NCI-H1092 treated with DMSO at 0.1 percent for 48 hours (cell line): ENCODE data around the gene BACH2.
A peak's percentile ranks its signal among the peaks of the same experiment; 100 is the strongest.
"Not testable (repeated sequence)": the region's sequence is repeated elsewhere in the genome, so short reads cannot be mapped to it uniquely, and the experiment has no call there.

Experiments
- DNase-seq: peaks from one replicate; lab custom pipeline; 2025; lab: John Stamatoyannopoulos, UW

Gene BACH2

DNA sequence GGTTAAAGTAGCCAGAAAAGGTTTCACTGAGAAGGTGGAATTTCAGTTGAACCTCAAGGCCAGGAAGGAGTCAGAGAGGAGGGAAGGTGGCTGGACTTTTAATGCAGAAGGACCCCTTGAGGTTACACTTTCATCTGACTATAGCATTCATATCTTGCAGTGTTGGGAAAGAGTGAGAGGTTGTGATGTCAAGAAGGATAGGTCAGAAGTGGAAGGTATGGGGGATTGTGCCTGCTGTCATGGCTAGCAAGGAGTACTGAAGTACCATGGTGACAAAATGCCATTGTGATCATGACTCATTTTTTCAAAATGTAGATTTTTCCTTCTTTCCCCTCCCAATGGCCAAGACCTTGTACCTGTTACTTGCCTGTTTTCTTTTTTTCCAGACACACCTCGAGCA lies 5.2 kb upstream of the BACH2 start:
- no peak for DNase-seq

DNA sequence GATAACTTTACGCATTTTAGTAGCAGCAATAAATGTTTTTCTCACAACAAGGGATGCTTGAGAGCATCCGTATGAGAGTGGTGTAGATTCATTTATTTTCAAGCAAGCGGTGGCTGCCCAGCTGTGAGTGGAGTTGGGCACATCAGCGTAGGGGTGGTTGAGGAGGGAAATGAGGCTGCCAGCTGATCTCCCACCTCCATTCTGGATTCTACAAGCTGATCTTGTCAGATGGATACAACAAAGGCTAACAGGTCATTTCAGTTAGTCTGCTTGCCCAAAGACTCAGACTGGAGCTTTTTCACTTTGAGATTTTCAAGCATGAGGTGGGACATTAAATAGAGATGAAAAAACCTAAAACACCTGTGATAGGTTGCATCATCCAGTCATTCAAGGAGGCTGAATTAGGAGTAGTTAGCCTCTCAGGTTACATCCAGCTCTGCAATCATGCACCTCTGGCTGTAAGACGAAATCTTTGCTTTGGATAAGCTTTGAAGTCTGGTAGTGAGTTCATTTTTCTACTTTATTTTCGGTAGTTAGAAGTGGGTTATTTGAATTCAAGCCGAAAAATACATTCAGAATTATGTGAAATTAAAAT lies 1.9 kb upstream of the BACH2 start:
- no peak for DNase-seq

DNA sequence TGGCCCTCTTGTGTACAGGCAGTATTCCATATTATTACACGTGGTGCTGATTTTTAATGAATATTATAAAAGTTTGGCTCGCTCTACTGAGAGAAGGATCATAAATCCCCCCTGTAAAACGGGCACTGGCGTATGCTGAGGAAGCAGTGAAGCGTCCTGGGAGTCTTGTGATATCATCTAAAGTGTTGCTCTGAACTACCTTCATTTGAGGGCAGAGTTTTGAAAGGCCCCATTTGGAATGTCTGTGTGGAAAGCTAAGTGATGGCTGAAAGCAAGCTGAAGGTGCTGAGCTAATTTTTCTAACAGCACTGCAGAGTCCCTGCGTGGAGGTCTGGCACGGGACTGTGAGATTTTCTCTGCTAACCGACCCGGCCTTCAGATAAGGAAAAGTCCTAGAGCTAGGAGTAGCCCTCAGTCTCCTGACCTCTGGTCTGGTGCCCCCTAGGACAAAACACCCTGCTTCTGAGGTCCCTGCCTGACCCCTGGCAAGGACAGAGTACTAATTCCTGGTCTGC lies 1.3 kb upstream of the BACH2 start:
- DNase-seq, result no peak

DNA sequence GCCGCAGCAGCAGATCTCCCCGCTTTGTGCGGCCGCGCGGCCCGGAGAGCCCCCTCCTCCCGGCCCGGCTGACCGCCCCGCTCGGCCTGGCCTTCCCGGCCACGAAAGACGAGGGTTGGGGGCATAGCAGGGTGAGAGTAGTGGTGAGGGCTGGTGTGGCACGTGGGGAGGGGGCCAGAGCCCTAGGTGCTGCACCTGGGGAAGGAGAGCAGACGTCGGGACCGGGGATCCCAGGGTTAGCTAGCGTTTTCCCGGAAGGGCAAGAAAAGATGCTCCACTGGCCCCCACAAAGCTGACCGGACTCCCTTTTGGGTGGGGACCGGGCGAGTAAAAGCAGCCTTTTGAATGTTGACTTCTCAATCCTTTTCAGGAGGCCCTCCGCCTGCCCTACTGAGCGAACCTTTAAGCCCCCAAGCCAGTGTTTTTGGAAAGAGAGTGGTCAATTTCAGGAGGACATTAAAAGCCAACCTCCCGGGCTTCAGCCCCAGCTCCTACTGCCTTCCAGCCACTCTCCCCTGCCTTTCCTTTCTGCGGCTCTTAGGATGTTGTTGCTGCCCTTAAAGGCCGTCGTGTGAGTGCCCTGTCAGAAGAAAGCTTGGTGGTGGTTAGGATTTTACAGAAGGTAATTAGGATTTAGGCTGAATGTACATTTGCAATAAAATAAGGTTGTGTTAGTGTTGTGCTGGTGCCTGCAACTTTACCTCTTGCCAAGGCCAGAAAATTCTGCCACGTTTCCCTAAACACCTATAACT lies 648 bp upstream of the BACH2 start:
- DNase-seq, result no peak

DNA sequence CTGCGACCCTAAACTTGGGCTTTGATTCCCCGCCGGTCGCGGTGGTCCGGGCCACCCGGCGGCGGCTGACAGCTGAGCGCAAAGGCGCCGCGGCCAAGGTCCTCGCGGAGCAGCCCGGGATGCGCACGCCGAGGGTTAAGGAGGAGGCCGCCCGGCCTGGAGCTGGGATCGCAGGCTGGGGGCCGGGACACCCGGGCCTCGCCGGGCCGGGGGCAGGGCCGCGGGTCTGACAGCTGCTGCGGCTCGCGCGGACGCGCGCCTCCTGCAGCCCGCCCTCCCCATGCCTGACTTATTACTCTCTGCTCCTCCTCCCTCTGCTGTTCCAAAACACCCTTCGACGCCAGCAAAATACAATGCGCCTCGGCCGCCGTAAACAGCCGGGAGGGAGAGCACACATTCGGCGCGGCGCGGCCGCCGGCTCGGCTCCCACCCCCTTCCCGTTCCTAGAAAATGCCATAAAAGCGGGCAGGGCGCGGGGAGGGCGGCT lies 746 bp downstream of the BACH2 start:
- peak; percentile 47 for DNase-seq

DNA sequence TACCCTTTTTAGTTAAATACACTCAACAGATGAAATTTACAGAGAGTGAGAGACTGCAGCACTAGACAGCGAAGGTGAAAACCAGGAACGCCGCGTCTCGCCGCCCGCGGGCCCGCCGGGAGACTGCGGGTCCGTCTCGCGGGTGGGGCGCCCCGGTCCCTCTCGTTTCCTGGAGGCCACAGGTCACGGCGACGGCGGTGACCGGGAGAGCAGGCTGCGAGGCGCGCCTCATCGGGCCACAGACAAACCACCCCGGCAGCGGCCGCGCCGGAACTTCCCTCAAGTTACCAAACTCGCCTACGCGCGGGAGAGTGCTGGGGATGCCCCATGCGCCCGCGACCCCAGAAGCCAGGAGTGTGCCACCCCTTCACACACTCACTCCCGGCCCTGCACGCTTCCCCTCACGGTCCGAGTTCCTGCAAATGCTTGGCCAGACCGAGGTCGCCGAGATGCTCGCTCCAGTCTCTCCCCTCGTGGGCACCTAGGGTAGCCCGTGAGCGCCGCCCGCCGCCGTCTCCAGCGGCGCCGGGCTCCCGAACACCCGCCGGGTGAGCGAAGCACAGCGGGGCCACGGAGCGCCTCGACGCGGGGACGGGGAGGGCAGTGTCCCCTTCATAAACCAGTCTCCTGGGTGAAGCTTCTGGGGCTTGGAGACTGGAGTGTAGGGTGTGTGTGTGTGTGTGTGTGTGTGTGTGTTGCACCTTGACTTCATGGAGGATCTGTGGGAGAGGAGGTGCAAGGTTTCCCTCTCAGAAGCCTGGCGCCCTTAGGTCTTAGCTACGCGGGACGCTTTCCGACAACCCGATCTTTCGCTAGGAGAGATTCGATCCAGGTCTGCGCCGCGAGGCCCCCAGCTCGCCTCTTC lies 1.4 kb downstream of the BACH2 start:
- DNase-seq, result peak; percentile 54

DNA sequence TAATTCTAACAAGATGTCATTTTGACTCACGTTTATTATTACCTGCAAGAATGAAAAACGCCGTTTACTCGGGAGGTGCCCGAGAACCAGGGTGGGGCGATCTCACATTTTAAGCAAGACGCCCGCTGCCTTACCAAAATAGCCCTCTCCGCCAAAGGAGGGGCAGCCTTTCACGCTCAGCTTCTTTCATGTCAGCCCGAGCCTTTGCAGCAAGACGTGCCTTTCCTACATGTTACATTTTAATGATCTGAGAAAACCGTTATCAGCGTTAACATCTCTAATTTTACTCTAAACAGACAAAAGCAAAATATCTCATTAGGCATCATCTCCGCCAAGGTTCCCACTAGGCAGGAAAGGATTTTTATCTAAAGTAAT lies 2.0 kb downstream of the BACH2 start:
- DNase-seq, result no peak

DNA sequence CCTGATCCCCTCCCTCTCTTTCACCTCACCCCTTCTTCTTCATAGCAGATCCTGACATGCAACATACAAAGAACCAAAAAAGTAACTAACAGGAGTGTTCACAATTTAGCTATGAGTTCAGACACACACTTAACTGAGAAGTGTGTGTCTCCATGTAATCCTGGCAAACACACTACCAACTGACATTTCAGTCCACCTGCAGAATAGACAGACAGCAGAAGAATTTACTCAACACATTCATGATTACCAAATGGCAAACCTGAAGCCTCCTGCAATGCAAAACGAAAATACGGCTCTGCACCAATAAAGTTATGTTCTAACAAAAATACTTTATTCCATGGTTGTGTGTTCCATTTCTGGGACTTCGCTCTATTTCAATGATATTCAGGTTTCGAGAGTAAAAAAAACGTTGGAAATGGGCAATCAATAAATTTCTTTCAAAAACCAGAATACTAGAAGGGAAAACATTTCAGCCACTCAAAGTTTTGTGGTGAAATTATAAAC lies 2.6 kb downstream of the BACH2 start:
- DNase-seq, result no peak

DNA sequence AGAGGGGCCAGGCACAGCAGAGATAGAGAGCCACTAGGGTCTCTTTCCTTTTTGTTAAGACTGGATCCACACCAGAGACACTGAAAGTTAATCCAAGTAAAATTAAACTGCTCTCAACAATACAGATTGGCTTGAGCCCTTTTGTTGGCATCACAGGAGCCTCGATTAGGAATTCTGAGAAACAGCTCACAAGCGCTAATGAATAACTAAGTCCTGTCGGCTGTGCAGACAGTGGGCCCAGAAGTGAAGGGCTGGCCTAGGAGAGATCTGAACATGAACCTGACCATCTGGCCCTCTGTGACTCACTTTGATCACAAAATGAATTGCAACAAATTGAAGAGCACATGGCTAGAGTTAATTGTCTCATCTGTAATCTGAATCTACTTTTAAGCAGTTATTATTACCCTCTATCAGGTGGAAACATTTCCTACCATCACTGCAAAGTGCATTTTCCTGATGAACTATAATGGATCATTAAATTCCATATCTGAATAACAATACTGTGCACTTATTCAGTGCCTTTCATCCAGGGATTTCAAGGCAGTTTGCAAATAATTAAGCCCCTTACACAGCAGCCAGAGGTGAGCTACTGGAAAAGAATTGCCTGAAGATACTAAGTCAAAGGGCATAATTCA lies 3.2 kb downstream of the BACH2 start:
- DNase-seq, result no peak

DNA sequence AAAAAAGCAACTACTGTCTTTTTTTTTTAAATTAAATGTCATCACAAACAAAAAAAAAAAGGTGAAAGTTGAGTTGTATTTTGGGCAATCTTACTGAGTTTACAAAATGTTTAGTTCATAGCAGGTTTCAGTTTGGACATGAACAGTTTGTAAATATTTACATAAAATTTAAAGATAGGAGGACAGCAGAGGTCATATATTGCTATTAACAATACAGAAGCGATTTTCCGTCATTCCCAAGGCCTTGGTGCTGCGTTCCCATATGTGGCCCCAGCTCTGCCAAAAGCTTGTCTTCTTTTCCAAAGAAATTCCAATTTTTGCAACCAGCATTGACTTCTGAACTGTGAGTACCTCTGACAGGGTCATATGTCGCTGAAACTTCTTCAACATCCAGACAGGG lies 5.1 kb downstream of the BACH2 start:
- DNase-seq, result no peak

DNA sequence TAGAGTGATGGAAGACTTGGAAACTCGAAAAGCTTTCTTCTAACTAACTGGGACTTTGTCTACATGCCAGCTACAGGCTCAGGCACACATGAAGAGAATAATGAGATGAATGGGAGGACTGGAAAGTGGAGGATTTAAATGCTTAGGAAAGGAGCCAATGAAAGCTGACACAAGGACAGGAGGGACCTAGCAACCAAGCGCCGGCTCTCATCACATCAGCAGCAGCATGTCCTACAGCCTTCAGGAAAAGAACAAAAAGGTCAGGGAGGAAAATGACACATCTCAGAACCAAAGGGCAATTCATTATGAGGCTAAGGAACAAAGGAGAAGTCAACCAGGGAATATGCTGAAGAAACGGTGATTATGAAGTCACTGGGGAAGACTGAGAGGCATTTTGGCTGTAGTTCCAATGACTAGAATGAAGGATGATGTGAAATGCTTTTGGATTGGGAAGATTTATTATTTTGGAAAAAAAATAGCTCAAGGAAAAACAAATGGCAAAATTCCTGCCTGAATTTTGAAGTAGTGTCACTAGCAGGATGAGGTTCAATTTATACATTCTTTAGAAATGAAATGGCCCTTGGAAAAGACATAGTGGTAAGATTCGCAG lies 5.7 kb downstream of the BACH2 start:
- no peak for DNase-seq

DNA sequence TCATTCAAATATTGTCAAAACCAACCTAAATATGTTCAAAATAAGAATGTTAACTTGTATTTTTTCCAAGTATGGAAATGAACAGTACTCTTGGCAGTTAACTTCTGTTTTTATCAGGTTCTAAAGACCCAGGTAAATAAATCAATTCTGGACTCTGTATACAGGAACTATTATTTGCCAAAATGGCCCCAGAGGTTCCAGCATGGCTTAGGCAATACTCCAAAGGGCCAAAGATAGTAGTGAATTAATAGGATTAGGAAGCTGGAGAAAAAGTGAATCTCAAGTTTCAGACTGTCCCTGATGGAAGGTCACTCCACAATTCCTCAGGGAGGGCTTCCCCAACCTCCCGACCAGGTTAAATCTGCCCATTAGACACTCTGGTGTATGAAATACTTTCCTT lies 6.7 kb downstream of the BACH2 start:
- DNase-seq, result no peak

DNA sequence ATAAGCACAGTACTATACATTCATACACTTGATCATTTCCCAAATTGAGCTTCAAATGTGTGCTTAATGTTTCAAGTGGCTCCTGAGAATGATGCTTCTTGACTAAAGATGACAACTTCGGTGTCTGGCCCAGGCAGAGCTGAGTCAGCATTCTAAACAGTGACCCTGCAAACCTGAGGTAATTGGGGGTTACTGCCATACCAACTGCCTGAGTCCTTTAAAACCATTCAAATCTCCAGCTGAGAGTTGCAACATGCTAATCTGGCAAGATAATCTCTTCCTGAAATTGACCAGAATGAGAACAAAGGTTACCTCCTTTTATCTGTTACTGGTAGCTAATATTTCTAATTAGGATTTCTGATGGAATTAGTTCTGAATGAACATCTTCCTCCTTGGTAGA lies 8.2 kb downstream of the BACH2 start:
- no peak for DNase-seq

DNA sequence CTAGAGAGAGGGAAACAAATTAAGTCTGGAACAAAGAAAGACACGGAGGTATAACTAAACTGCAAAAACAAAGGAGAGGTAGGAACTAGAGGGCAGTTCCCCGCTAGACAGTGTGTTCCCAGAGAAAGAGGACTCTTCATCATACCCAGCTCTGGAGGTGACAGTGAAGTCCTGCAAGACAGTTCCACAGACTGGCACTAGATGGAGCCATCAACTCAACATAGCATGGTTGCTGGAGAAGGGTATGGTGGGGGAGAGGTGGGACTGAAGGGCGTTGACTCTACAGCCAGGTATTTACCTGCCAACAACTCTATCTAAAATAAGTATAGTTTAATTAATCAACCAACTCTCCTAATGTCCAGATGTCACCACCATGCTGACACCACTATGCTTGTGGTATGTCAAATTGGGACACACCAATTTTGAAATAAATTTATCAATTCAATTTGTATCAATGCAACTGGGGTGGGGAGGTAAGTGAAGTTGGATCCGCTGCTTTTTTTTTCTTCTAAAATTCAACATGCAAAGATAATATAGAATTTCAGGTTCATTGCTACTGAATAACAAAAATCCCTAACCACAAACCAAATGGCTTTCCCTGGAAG lies 9.7 kb downstream of the BACH2 start:
- DNase-seq, result no peak

DNA sequence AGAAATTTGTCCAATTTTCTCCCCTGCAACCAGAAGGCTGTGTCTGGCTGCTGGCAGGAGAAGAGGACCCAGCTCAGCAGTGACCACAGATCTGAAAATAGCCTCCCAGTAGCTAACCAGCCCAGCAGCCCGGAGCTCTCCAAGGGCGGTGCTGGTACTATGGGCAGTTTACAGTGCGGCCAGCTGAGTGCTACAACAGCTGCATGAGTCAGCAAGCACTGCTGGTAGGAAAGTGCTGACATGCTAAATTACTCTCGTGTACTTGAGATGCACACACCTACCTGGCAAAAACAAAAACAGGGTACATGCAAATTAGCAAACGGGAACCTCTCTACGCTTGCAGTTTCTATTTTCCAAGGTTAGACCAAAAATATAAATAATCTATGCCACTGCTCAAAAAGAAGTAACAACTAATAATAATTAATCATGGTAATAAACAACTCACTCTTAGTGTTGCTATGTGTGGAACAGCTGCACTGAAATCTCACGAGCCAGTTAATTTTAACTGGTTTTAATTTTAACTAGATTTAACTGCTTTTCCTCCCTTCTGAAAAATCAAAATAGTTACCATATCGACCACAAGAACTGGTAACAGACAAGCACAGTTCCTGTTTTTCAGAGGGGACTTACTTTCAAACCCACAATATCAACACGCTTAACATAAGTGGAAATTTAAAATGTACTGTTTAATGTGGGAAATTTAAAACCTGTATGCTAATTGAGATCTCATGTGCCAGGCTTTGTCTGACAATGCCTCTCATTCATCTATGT lies 10.8 kb downstream of the BACH2 start:
- DNase-seq, result no peak

DNA sequence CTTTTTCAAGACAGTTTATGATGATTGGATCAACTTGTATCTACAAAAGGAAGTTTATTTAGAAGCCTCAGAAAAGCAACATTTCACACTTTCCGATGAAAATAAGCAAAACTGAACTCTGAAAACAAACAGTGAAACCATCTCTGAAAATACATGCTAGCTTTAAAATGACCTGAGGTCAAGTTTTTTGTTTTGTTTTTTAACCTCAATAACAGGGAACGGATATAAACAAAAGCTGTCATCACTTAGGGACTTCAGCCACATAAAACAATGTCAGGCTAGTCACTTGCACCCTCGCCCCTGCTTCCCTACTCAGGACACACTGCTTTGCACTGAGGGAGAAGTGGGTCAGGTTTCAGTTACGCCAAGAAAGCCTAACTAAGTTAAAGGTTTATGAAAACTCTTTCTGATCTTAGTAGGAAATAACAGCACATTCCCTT lies 11.6 kb downstream of the BACH2 start:
- DNase-seq, result no peak

DNA sequence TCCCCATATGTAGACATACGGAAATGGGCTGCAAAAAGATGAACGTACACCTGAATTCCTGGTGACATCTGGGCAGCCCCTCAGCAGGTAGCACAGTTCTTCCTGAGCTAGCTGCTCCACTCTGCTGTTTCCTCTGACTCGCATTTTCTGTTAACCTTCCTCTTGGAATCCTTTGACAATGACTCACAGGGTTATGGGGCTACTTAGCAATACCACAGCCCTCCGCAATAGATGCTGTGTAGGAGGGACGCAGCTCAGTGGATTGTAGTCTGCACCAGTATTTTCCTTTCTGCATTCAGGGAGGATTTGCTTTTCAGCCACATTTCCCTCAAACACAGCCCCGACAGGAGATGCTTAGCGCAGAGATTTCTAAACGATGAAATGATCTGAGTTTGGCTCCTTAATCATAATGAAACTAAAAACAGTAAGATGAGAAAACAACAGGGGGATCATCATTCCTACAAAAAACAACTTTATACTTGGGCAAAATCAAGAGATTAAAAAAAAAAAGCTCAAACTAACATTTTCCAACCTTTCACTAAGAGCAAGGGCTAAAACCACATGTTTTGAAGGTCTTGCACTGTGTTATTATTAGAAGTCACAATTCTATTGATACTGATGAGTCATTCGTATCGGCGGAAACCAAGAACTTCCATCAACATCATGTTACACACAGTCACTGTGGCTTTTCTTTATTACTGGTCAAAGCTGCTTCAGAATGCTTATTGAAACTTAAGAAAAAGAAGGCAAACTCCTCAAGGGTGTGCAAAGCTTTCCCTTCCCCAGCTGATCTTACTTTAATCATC lies 12.2 kb downstream of the BACH2 start:
- no peak for DNase-seq

DNA sequence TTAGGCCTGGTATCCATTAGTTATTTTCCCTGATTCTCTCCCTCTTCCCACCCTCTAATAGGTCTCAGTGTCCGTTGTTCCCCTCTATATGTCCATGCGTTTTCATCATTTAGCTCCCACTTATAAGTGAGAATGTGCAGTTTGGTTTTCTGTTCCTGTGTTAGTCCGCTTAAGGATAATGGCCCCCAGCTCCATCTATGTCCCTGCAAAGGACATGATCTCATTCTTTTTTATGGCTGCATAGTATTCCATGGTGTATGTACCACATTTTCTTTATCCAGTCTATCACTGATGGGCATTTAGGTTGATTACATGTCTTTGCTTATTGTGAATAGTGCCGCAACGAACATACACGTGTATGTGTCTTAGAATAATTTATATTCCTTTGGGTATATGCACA lies 14.4 kb downstream of the BACH2 start:
- DNase-seq, result not testable (repeated sequence)

DNA sequence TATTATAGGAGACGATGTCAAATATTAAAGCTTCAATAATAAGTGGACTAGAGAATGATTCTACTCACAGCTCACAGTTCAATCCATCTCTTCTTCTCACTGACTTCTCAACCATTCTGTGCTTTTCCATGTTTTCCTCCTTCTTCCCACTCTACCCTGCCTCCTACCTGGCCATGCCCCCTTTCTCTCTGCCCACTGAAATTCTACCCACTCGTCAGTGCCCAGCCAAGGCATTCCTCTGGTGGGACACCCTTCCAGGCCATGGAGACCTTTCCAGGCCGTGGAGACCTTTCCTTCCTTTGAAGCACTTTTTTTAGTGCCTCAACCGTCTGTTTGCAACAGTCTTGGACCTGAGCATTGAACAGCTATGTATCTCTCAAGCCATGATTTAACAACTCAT lies 18.5 kb downstream of the BACH2 start:
- no peak for DNase-seq
